ENCODE results near the gene SERPINA4.

Gene SERPINA4

GRCh38 chr14:94542811-94543440 is 18.3 kb upstream of the SERPINA4 start:
- DNase-seq (ENCODE audit: low read depth in 2 of 2) = no peak

- no peak for DNase-seq (ENCODE audit: low read depth in 2 of 2)
These were observed 17.7 kb upstream of the SERPINA4 start for GRCh38 chr14:94543449-94544124.

DNA sequence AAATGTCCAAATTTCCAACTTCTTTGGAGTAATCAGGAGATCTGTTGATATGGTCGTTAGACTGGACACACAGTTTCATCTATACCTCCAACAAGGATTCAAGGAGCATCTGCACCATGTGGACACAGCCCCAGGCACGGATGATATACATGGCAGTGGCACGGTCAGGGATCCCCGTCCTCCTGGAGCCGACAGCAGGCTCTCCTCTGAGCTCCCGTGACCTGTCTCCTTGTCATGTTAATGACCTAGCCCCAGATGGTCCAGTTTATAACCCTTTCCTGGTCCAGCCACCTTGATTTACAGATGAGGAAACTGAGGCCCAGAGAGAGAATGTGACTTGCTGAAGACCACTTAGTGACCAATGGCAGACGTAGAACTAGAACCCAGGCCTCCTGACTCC is 16.5 kb upstream of the SERPINA4 start:
- DNase-seq (ENCODE audit: low read depth in 2 of 2) = no peak

DNA sequence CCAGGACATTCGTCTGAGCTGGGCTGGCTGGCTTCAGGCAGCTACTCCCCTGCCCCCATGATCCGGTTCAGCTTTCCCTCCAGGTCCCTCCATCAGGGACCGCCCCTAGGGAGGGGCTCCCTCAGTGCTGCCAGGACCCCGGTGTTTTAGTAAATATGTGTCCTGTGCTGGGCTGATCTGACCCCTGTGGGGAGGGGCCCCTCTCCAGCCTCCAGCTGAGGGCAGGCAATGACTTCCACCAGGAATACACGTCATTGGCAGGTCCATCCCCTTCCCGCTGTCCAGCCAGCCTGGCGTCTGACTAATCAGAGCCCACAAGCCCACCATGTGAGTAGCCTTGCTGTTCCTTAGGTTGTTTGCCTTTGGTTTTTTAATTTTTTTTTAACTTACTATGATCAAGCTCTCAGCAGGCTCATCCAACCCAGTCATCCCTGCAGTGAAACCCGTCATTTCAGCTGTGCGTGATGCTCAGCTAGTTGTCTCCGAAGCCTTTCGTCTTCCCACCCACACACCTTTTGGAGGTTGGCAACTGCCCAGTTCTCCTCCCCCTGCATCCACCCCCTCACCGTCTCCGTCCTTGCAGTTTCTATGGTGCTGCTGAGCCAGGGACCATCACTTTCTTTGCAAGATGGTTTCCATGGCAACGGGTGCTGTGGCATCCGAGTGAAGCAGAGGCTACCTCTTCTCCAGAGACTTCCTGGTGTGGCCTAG is 16.0 kb upstream of the SERPINA4 start:
- no peak for DNase-seq (ENCODE audit: low read depth in 2 of 2)

GRCh38 chr14:94547151-94547680 is 14.0 kb upstream of the SERPINA4 start:
- DNase-seq (ENCODE audit: low read depth in 2 of 2) = no peak

DNA sequence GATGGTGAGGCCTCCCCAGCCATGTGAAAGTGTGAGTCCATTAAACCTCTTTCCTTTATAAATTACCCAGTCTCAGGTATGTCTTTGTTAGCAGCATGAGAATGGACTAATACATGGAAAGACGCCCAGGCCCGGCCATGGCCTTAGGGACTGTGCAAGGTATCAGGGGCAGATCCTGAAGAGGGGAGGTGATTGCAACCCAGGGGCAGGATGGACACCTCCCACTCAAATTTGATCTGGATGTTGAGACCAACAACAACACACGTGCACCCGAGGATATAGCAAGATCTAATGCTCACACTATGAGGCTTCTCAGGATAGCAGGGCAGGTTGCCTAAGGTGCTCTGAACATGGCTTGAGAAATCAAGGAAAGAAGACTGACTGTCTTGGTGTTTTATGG is 13.5 kb upstream of the SERPINA4 start:
- DNase-seq (ENCODE audit: low read depth in 2 of 2) = no peak

- DNase-seq (ENCODE audit: low read depth in 2 of 2) = no peak
These were observed 12.9 kb upstream of the SERPINA4 start for GRCh38 chr14:94548131-94548998.

DNA sequence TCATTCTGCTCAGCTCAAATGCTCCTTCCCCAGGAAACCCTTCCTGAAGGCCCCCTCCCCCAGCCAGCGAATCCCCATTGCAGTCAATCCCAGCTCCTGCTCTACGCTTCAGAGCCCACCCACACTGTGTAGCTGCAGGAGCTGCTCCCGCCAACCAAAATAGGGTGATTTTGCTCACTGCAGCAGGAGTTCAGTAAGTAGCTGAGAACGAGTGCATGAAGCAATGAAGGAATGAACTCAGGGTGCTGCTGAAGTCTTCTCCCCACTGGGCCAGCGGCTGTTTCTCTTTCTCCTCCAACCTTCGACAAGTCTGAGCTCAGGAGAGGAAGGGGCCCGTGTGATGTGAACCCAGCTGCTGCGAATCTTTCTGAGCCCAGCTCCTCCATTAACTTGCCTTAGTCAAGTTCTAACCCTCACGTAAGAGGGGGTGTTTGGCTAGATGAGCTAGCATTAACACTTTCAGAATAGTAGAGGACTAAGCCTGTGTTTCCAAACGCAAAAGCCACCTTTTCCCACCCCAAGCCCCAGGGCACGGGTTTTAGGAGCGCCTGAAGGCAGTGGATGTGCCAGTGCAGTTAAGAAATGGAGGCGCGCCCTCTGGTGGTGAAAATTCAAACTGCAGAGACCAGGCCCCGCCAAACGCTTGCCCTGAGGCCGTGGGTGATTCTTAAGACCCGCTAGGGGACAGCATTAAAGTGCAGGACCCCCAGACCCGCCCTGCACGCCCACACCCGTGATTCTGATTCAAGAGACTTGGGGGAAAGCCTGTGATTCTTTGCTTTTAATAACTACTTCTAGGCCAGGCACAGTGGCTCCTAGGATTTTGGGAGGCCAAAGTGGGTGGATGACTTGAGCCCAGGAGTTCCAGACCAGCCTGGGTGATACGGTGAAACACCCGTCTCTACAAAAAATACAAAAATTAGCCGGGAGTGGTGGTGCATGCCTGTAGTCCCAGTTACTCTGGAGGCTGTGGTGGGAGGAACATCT is 11.9 kb upstream of the SERPINA4 start:
- DNase-seq (ENCODE audit: low read depth in 2 of 2) = peak; percentile 21 to 32

DNA sequence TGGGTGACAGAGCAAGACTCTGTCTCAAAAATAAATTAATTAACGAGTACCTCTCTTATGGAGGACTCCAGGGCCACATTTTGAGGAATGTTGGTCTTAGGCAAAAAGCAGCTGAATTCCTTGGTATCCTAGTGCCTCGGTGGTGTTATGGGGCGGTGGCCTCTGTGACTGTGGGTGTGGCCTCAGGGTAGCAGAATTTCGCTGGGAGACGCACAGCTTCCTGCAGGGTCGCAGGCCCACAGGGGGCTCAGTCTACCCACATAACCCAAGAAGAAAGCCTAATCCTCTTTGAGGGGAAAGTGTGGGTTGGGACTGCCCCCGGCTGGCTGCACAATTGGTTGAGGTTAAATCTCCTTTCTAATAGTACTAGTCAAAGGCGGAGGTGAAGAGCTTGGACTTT is 11.2 kb upstream of the SERPINA4 start:
- no peak for DNase-seq (ENCODE audit: low read depth in 2 of 2)

- DNase-seq (ENCODE audit: low read depth in 2 of 2) = no peak
These were observed 5.3 kb upstream of the SERPINA4 start for GRCh38 chr14:94555991-94556390.

DNA sequence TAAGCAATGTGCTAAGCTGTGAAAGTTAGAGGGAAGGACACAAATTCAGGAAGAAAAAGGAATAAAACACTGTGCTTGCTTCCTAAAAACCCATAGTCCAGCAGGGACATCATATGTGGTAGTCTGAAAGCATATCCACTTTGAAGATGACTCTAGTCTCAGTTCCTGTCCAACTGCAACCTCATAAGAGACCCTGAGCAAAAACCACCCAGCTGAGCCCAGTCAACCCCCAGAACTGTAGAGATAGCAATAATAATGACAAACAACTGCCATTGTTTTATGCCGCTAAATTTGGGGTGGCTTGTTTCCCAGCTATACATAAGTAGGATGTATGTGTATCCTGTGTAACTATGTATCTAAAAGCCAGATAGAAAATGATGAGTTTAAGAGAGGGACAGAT is 3.9 kb upstream of the SERPINA4 start:
- DNase-seq (ENCODE audit: low read depth in 2 of 2) = no peak

GRCh38 chr14:94558842-94559241 is 2.4 kb upstream of the SERPINA4 start:
- DNase-seq (ENCODE audit: low read depth in 2 of 2) = no peak

DNA sequence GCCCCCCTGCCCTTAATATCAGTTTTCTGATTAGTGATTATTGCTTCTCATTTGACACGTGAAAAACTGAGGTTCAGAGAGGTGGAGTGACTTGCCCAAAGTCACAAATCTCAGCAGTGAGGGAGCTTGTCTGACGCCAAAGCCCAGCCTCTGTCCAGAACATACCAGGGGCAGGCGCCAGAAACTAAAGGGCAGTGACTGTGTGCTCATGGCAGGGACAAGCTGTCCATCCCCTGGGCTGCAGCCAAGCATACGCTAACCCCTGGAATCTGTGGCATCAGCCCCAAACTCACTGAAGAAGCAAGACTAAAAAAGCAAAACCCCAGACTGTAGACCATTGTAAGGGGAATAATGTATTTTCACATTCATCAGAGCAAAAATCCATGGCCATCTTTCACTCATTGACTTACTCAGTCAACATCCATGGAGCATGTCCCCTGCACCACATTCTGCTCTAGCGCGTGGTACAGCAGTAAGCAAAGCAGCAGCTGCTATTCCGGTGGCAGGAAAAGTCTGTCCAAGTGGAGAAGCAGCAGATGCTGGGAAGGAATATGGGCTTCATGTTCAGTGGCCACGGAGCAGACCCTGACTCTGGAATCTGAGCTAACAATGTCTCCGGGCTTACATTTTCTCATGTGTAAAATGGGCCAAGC is 1.5 kb upstream of the SERPINA4 start:
- DNase-seq (ENCODE audit: low read depth in 2 of 2) = no peak

DNA sequence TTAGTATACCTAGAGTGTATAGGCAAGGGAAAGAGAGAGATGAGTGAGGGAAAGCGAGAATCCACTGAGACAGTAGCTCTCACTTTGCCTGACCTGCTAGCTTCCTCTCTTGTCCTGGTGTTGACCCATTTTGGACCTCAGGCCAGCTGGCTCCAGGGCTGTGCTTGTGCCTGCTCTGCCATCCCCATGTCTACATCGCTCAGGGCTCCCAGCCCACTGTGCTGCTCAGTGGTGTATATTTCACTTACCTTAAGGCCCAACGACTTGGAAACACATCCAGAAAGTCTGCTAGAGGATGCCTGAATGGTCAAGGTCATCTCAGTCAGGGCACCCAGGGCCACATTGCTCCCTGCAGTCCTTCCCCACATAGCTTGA is 964 bp upstream of the SERPINA4 start:
- no peak for DNase-seq (ENCODE audit: low read depth in 2 of 2)

DNA sequence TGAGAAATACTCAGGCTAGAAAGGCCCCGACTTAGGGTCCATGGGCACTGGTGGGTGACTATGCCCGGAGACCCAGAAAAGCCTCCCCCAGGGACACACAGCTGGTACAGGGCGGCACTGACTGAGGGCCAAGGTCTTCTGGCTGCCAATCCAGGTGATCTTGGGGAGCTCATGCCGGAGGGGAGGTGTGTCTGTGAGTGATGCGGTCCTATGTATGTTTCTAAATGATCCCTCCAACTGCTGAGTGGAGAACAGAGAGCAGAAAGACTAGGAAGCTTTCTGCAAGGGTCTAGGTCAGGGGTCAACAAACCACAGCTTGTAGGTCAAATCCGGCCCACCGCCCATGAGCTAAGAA is 391 bp downstream of the SERPINA4 start:
- DNase-seq (ENCODE audit: low read depth in 2 of 2) = no peak

GRCh38 chr14:94562022-94562421 is 780 bp downstream of the SERPINA4 start:
- no peak for DNase-seq (ENCODE audit: low read depth in 2 of 2)

DNA sequence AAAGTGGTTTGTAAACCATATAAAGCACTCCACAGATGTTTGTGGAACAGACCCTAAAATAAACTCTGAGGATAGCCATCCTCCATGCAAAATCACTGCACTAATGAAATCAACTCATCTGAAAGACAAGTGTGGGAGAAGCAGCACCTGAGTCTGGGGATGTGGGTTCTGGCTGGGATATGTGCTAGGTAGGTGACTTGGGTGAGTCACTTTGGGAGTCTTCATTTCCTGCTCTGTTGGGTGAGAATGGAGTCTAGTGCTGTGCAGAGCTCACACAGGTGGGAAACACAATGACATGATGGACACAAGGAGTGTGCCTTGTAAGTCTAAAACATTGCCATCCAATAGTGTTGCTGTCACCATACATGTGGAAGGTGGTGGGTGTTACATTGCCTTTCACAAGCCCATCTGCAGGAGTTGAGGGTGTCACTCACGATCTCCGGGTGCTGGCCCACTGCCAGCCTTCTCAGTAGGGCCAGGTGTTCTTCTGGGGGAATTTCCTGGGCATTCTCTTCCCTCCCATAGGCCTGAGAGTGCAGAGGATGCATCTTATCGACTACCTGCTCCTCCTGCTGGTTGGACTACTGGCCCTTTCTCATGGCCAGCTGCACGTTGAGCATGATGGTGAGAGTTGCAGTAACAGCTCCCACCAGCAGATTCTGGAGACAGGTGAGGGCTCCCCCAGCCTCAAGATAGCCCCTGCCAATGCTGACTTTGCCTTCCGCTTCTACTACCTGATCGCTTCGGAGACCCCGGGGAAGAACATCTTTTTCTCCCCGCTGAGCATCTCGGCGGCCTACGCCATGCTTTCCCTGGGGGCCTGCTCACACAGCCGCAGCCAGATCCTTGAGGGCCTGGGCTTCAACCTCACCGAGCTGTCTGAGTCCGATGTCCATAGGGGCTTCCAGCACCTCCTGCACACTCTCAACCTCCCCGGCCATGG is 2.0 kb downstream of the SERPINA4 start:
- no peak for DNase-seq (ENCODE audit: low read depth in 2 of 2)

DNA sequence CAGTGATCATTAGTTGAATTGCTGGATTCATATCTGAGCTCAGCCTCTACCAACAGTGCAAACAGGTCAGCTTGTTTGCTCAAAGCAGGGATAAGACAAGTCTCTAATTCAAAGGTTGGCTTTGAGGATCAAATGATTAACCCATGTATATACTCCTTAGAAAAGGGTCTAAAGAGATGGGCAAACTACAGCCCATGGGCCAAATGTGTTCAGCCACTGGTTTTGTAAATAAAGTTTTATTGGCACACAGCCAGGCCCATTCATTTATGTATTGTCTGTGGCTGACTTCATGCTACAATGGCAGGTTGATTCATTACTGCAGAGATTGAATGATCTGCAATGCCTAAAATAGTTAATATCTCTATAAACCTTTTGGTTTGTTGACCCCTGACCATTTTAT is 3.1 kb downstream of the SERPINA4 start:
- no peak for DNase-seq (ENCODE audit: low read depth in 2 of 2)

DNA sequence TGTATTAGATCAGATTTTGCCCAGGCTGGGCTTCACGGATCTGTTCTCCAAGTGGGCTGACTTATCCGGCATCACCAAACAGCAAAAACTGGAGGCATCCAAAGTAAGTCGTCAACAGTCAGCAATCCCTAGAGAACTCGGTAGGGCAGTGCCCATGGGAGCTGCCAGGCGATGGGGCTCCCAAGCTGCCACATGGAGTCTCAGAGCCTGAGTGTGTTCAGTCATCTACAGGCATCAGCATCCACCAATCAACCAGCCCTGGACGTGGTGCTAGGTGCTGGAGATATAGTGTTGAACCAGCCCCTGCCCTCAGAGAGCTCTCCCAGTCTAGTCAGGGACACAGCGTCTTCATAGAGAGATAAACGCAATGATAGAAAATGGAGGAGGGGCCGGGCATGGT is 6.9 kb downstream of the SERPINA4 start:
- DNase-seq (ENCODE audit: low read depth in 2 of 2) = no peak

All from stimulated activated CD8-positive, alpha-beta memory T cell treated with anti-CD3 and anti-CD28 coated beads, Interleukin-15, amount 100 ng/mL, for 48 hours (primary cell).